Ammon's horn (tissue), 1 donor: Measurements from ENCODE around the gene SEC24A.
"Not testable (repeated sequence)": the region's sequence is repeated elsewhere in the genome, so short reads cannot be mapped to it uniquely, and the experiment has no call there.

Experiments used
- DNase-seq: peaks from one replicate; pipeline ENCODE4 v3.0.0-alpha.2; 2016; ENCODE audit warnings: low spot score

SEC24A gene

DNA sequence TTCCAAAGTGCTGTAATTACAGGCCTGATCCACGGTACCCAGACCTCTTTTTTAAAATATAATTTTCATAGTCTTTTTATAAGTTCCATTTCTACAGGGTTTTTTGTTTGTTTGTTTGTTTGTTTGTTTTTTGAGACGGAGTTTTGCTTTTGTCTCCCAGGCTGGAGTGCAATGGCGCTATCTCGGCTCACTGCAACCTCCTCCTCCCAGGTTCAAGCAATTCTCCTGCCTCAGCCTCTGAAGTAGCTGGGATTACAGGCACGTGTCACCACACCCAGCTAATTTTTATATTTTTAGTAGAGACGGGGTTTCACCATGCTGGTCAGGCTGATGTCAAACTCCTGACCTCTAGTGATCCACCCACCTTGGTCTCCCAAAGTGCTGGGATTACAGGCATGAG lies 2.1 kb downstream of the SEC24A start:
- DNase-seq, result not testable (repeated sequence)

DNA sequence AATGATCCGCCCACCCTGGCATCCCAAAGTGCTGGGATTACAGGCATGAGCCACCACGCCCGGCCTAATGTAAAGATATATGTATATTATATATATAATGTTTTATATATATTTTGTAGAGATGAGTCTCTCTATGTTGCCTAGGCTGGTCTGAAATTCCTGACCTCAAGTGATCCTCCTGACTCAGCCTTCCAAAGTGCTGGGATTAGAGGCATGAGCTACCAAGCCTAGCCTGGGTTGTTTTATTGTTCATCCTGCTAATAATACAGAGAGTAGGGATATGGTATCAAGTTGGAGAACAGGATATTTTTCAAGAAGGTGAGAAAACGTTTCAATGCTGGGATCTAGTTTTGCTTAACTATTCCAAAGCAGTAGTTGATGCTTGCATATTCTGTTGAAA lies 2.9 kb downstream of the SEC24A start:
- no peak for DNase-seq

DNA sequence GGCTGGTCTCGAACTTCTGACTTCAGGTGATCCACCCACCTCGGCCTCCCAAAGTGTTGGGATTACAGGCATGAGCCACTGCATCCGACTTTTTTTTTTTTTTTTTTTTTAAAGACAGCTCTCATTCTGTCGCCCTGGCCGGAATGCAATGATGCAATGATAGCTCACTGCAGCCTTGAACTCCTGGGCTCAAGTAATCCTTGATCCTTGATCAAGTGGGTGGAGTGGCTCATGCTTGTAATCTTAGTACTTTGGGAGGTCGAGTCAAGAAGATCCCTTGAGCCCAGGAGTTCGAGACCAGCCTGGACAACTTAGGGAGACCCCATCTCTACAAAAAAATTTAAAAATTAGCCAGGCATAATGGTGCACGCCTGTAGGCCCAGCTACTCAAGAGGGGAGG lies 8.1 kb downstream of the SEC24A start:
- DNase-seq, result no peak

DNA sequence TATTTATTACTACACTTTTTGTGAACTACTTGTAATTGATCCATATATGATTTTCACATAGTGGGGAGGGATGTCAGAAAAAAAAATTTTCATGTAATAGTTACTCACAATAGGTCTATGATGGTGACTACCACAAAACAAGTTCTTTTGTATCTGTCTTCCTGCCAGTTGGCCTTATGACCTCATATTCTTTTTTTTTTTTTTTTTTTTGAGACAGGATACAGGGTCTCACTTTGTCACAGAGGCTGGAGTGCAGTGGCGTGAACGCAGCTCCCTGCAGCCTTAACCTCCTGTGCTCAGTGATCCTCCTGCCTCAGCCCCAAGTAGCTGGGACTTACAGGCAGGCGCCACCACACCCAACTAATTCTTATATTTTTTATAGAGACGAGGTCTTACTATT lies 10.9 kb downstream of the SEC24A start:
- no peak for DNase-seq

DNA sequence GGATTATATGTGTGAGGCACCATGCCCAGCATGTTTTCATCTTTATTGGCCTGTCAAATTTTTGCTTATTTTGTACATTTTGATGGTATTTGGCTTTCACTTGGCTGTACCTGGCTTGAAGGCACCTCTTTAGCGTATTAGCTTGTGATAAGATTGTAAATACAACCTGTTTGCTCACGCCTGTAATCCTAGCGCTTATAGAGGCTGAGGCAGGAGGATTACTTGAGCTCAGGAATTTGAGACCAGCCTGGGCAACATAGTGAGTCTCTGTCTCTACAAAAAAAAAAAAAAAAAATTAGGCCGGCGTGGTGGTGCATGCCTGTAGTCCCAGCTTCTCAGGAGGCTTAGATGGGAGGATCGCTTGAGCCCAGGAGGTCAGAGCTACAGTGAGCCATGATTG lies 11.3 kb downstream of the SEC24A start:
- no peak for DNase-seq

DNA sequence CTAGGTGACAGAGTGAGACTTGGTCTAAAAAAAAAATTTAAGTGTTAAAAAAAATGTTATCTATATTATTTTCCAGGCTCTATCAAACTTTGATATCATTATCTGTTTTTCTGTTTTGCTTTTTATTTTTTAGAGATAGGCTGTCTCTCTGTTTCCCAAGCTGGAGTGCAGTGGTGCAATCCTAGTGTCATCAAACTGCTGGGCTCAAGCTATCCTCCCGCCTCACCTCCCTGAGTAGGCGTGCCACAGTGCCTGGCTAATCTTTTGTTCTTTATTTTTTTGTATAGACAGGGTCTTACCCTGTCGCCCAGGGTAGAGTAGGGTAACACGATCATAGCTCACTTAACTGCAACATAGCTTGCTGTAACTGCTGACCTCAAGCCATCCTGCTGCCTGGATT lies 14.4 kb downstream of the SEC24A start:
- no peak for DNase-seq

DNA sequence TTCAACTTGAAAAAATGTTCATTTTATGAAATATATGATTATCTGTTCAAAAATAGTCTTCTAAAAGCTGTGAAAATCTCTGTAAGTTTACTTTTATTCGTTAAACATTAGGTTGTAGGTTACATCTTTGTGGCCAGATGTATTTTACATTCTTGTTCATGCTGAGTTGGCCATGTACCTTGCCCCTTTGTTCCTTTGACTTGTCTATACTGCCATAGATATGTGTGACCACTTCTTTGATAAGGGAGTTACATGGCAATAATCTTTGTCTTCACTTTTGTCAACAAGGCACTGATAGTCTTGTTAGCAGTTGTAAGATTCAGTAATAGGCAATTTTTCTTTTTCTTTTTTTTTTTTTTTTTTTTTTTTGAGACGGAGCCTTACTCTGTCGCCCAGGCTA lies 15.9 kb downstream of the SEC24A start:
- no peak for DNase-seq

DNA sequence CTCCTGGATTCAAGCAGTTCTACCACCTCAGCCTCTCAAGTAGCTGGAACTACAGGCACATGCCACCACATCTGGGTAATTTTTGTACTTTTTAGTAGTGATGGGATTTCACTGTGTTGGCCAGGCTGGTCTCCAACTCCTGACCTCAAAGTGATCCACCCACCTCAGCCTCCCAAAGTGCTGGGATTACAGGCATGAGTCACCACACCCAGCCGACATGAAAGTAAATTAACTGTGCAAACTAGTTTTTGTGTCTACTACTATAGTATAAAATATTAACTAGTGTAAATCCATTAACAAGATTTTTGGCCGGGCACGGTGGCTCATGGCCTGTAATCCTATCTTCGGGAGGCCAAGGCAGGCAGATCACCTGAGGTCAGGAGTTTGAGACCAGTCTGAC lies 25.0 kb downstream of the SEC24A start:
- not testable (repeated sequence) for DNase-seq

DNA sequence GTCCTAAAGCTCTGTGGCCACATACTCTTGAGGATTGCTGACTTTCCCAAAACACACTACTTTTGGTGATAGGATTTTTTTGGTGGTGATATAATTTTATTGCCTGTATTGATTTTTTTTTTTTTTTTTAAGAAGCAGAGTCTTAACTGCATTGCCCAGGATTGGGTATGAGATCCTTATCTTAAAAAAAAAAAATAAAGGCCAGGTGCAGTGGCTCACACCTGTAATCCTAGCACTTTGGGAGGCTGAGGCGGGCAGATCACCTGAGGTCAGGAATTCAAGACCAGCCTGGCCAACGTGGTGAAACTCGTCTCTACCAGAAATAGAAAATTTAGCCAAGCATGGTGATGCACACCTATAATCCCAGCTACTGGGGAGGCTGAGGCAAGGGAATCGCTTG lies 28.8 kb downstream of the SEC24A start:
- DNase-seq, result not testable (repeated sequence)

DNA sequence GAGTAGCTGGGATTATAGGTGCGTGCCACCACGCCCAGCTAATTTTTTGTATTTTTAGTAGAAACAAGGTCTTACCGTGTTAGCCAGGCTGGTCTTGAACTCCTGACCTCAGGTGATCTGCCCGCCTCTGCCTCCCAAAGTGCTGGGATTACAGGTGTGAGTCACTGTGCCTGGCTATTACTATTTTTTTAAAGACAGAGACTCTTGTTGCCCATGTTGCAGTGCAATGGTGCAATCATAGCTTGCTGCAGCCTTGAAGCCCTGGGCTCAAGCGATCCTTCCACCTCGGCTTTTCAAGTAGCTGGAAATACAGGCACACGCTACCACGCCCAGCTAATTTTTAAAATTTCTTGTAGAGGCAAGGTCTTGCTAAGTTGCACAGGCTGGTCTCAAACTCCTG lies 41.6 kb downstream of the SEC24A start:
- not testable (repeated sequence) for DNase-seq

DNA sequence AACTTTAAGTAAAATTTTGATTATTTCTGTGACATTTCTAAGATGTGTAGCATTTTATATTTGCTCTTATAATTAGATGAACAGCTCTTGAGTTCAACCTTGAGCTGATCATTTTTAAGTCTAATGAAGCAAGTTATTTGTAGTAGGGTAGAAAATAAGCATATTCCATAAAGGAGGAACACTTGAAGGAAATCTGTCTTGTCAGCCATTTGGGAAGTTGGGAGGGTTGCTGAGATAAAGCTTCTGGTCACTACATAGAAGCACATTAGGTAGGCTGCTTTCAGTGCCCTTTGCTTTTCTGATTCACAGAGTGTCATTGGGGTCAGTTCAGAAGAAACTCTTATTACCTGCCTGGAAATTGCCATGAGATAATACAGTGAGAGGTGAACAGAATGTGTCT lies 44.1 kb downstream of the SEC24A start:
- no peak for DNase-seq

DNA sequence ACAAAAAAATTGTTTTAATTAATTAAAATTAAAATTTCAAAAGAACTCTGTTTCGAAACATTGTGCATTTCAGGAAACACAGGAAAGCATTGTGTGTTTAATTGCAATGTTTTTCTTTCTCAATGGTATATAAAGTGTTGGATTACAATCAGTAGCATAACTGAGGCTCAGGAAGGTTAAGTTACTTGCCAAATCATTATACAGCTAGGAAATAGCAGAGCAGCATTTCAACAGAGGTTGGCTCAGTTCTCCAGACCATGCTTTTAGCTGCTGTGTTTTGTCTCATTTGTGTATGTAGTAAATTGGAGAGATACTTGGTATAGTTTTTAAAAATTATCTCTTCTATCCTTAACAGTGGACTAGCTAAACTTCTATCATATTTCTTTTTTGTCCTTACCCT lies 59.7 kb downstream of the SEC24A start:
- DNase-seq, result no peak

DNA sequence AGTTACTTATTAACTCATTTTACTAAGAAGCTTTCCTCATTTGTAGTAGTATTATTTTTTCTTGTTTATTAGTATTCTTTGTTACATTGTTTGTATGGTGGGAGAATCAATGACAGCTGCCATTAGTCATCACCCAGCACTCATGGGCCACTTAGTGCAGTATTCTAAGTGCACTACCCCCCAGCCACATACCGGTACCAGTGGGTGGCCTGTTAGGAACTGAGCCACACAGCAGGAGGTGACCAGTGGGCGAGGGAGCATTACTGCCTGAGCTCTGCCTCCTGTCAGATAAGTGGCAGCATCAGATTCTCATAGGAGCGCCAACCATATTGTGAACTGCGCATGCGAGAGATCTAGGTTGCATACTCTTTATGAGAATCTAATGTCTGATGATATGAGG lies 65.5 kb downstream of the SEC24A start:
- DNase-seq, result peak; percentile 71

DNA sequence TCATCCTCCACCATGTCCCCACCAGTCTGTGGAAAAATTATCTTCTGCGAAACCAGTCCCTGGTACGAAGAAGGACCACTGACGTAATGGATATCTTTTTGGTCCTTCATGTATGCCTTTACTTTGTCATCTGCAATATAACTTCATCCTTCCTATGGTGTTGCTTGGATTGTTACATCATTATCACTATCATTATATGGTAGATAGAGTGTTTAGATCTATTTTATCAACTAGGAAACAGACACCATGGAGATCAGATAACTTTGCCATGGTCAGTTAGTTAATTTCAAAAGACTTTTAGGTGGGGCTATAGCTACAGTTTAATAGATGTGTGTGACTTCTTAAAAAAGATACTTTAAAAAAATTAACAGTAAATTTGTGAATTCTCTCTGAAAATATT lies 66.0 kb downstream of the SEC24A start:
- DNase-seq, result no peak

DNA sequence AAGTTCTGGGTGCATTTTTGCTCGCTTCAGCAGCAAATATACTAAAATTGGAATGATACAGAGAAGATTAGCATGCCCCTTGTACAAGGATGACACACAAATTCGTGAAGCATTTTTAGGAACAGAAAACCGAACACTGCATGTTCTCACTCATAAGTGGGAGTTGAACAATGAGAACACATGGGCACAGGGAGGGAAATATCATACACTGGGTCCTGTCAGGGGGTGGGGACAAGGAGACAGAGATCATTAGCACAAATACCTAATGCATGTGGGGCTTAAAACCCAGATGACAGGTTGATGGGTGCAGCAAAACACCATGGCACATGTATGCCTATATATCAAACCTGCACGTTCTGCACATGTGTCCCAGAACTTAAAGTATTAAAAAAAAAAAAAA lies 66.9 kb downstream of the SEC24A start:
- peak; percentile 42 for DNase-seq

DNA sequence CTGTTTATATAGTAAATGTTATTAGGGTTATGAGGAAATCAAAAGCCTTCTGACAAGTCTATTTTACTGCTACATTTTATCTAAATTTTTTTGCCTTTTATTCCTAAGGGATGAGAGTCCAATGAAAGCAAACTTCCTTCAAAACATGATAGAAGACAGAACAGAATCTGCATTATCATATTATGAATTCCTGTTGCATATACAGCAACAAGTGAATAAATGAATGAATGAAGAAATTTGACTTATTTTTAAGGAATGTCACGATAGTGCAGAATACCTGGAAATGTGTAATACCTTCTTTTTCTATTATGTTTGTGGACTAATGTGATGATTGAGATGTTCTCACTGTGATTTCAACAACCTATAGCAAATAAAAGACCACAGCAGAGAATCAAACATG lies 76.3 kb downstream of the SEC24A start:
- no peak for DNase-seq

DNA sequence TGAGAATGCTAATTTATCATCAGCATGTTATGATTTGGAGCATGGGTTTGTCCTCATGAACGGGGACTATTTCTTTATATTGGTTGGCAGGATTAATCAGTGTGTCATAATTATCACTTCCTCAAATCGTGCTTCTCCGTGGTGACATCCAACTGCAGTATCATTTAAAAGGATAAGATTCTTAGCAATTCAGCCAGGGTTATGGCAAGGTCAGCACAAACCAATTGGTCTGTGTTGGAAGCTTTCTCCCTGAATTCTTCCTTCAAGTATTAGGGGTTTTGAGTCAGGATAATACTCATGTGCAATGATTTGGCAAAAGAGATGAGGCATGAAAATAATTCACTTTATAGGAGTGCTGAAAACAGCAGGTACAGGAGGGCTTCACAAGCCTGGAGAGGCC lies 84.2 kb downstream of the SEC24A start:
- no peak for DNase-seq

DNA sequence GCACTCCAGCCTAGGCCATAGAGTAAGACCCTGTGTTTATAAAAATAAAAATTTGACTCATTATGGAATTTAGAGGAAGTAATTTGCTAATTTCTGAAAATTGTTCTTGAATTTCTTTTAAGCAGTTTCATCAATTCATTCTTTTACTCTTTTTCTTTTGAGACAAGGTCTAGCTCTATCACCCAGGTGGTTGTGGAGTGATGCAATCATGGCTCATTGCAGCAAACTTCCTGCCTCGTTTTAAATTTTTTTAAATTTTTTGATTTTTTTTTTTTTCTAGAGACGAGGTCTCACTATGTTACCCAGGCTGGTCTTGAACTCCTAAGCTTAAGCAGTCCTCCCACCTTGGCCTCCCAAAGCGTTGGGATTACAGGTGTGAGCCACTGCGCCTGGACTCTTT lies 86.7 kb downstream of the SEC24A start:
- no peak for DNase-seq

DNA sequence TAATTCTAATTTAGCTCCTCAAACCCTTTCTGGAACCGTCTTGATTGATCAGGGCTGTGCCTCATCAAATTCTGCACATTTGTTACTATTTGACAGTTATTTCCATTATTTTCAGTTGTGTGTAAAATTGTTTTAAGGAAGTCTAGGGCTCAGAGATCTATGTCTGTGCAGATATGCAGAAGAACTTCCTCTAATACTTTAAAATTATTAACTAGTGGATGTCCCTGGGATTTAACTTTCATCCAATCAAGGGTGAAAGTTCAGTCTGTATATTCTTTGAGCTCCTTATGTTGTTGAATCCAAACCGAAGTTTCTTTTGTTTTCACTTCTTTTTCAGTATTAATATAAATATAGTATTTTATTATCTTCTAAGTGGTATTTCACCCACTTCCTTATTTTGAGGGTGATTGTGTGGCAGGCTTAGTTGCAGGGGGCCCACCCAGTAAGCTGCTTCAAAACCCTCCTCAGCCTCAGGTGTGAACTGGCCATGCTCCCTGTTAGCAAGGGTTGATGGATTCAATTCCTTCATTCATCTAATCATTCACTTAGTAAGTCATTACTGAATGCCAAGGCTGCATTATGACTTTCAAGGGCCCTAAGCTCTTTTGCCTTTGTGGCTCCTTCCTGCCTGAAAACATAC lies 87.7 kb downstream of the SEC24A start:
- DNase-seq, result no peak

DNA sequence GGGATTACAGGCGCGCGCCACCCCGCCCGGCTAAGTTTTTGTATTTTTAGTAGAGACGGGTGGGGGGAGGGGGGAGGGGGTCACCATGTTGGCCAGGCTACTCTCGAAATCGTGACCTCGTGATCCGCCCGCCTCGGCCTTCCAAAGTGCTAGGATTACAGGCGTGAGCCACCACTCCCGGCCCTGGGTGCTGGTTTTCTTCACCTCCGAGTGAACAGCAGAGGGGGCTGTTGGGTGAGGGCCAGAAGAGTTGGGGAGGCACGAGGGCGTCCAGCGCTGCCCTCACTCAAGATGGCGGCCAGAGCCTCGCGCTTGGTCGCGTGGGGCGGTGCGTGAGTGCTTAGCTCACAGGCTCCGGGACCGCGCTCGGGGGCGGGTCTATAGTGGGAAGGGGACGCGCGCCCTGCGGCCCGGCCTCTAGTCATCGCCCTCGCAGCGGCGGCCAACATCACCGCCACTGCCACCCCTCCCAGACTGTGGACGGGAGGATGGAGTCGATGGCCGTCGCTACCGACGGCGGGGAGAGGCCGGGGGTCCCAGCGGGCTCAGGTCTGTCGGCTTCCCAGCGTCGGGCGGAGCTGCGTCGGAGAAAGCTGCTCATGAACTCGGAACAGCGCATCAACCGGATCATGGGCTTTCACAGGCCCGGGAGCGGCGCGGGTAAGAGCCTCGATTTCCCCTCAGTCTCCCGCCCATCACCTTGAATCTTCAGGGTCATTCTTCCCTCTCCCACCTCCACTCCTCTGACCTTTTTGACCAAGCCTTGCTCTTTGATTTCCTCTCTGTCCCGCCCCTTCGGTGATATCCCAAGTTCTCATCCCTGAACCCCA lies 89.8 kb downstream of the SEC24A start, which contains the start of gene CAMLG:
TSS of gene CAMLG (plus strand) at position 416 of the 830 bp plus-strand sequence. CDS start at position 489, 73 bp downstream.
- DNase-seq, result peak; percentile 99

DNA sequence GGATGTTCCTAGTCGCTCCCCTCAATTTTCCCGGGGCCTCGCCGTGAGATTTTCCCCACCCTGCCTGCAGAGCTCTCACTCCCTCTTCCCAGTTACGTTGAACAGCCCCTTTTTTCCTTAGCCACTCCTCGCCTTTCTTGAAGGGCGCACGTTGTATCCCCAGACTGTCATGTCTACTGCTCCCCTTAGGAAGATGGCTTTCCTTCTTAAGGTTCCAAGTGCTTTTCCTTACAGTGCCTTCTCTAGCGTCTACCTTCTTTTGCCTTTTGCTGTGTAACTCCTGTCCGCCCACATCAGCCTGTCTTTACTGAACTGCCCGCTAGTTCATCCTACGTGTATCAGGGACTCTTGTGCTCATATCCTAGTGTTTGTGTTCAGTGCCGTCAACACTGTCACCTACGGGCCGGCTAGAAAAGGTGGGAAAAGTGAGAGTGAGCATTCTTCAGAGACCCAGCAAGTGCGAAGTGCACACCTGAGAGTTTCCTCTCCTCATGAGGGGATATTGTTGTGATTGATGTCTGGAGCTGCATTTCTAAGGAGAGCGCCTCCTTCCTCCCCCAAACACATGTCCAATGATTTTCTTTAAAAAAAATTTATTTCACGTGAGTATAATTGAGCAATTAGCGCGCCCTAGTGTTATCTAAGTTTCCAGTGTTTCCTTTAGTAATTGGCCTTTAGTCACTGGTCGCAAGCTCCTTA lies 90.5 kb downstream of the SEC24A start:
- DNase-seq, result peak; percentile 32

DNA sequence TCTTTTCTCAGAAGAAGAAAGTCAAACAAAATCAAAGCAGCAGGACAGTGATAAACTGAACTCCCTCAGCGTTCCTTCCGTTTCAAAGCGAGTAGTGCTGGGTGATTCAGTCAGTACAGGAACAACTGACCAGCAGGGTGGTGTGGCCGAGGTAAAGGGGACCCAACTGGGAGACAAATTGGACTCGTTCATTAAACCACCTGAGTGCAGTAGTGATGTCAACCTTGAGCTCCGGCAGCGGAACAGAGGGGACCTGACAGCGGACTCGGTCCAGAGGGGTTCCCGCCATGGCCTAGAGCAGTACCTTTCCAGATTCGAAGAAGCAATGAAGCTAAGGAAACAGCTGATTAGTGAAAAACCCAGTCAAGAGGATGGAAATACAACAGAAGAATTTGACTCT lies 92.5 kb downstream of the SEC24A start:
- DNase-seq, result no peak

DNA sequence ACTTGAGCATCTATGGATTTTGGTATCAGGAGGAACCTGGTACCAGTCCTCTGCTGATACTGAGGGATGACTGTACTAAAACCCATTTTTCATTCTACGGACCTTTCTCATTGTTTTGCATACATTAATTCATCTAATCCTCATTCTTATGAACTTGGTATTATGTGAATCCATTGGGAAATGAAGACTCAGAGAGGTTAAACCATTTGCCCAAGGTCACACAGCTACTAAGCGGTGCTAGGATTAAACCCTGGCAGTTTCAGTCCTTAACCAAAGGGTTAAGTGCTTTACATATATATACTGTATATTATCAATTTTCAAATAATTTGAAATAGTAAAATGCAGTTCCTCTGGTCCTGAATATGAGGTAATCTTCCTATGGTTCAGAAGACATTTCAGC lies 93.5 kb downstream of the SEC24A start:
- no peak for DNase-seq
